Endothelial cell of umbilical vein (primary cell): ENCODE data around the gene RSPH3. TPM values are rescaled to one million over a fixed set of nuclear protein-coding genes. Genes with fewer than 3 reads are reported as not detected.

Source experiments
- BruUV-seq: library from RNA; stranded (reverse); fragments of 400-500 nt; replicated peaks from 2 replicates; lab custom pipeline; 2021; lab: Mats Ljungman, UMichigan
- CTCF ChIA-PET: fragments of 300-600, 350-600 bp; sonication (Branson Sonifier 250); formaldehyde crosslinking; loops from one replicate; lab custom pipeline; 2021; ENCODE audit warnings: antibody characterized with exemption, inconsistent platforms; lab: Charles Lee
- POLR2A ChIA-PET: fragments of 300-600, 350-600 bp; sonication (Branson Sonifier 250); formaldehyde crosslinking; loops from one replicate; lab custom pipeline; 2021; ENCODE audit warnings: antibody characterized with exemption, inconsistent platforms; lab: Charles Lee
- DNase-seq: peaks from one replicate; pipeline ENCODE4 v3.0.0-alpha.2; 2011; ENCODE audit warnings: low read depth, low spot score
- FAIRE-seq: peaks from 2 replicates; lab custom pipeline; 2011; peaks lifted over from hg19 to GRCh38; lab: Jason Lieb, UNC
- H2AFZ ChIP-seq: 2 replicates; pipeline ENCODE4 v1.6.0; 2012; ENCODE audit warnings: low read depth, low read length, control low read depth, inconsistent platforms
- H3K27ac ChIP-seq: 2 replicates; pipeline ENCODE4 v1.5.1; 2011; ENCODE audit warnings: low read depth, mild to moderate bottlenecking, control low read depth, low read length, moderate library complexity; ENCODE audit not compliant: insufficient read depth
- H3K27me3 ChIP-seq, 2 experiments: 2 replicates each; pipeline versions ENCODE4 v1.6.0 to v1.6.1; 2011; ENCODE audit warnings: low read length in 2 of 2, mixed read lengths in 1 of 2; ENCODE audit not compliant: control insufficient read depth in 2 of 2, insufficient read depth in 2 of 2
- H3K36me3 ChIP-seq, 2 experiments: 2 replicates in 1 of 2; 3 replicates in 1 of 2; pipeline ENCODE4 v1.5.1; 2011; ENCODE audit warnings: low read length in 2 of 2, mild to moderate bottlenecking in 1 of 2, moderate library complexity in 1 of 2; ENCODE audit not compliant: control insufficient read depth in 2 of 2, insufficient read depth in 2 of 2; ENCODE audit errors: extremely low read depth in 1 of 2
- H3K4me1 ChIP-seq: 3 replicates; pipeline ENCODE4 v1.5.1; 2011; ENCODE audit warnings: mild to moderate bottlenecking, low read length; ENCODE audit not compliant: control insufficient read depth, insufficient read depth; ENCODE audit errors: extremely low read depth
- H3K4me2 ChIP-seq: 2 replicates; pipeline ENCODE4 v1.6.1; 2011; ENCODE audit warnings: low read length, control low read depth, mixed read lengths; ENCODE audit not compliant: insufficient read depth
- H3K4me3 ChIP-seq, 3 experiments: fragments of 200-600 bp in 1 of 3; sonication (generic), shearing (Covaris generic) in 1 of 3; replicated peaks in 1 of 3; 2 replicates each; pipeline ENCODE4 v1.5.1; 2011 to 2016; ENCODE audit warnings: control low read depth in 3 of 3, low read length in 3 of 3, mild to moderate bottlenecking in 2 of 3, inconsistent platforms in 1 of 3, low read depth in 1 of 3, moderate library complexity in 1 of 3; ENCODE audit not compliant: insufficient read depth in 1 of 3
- H3K79me2 ChIP-seq: 2 replicates; pipeline ENCODE4 v1.6.0; 2012; ENCODE audit warnings: low read length, inconsistent platforms; ENCODE audit not compliant: control insufficient read depth, insufficient read depth
- H3K9ac ChIP-seq: replicated peaks from 2 replicates; pipeline ENCODE3; 2011; ENCODE audit warnings: low read length, control low read depth; ENCODE audit not compliant: insufficient read depth; ENCODE audit errors: extremely low read depth
- H3K9me1 ChIP-seq: replicated peaks from 3 replicates; pipeline ENCODE4 v1.6.0; 2011; ENCODE audit warnings: mild to moderate bottlenecking, low read length; ENCODE audit not compliant: control insufficient read depth, insufficient read depth; ENCODE audit errors: extremely low read depth
- H3K9me3 ChIP-seq: replicated peaks from 2 replicates; pipeline ENCODE4 v1.5.1; 2012; ENCODE audit warnings: low read length, inconsistent platforms; ENCODE audit not compliant: control insufficient read depth, insufficient read depth
- H4K20me1 ChIP-seq: replicated peaks from 2 replicates; pipeline ENCODE3; 2011; ENCODE audit warnings: mild to moderate bottlenecking, low read length; ENCODE audit not compliant: control insufficient read depth, insufficient read depth; ENCODE audit errors: extremely low read depth
- CTCF ChIP-seq, 2 donors: IDR thresholded peaks; 1 replicate in 1 of 2; 2 replicates in 1 of 2; pipeline ENCODE4 v1.5.1; 2011; ENCODE audit warnings: low read length in 2 of 2, mild to moderate bottlenecking in 2 of 2, moderate library complexity in 2 of 2, control low read depth in 1 of 2, inconsistent platforms in 1 of 2, low read depth in 1 of 2; ENCODE audit not compliant: insufficient read depth in 1 of 2; ENCODE audit errors: extremely low read depth in 1 of 2
- GATA2 ChIP-seq: IDR thresholded peaks from 2 replicates; pipeline ENCODE4 v1.7.0; 2011; ENCODE audit warnings: low read depth, mild to moderate bottlenecking, moderate library complexity, mixed read lengths, low read length; ENCODE audit not compliant: insufficient read length, insufficient read depth
- JUN ChIP-seq: IDR thresholded peaks from 2 replicates; pipeline ENCODE4 v1.6.1; 2011; ENCODE audit warnings: borderline replicate concordance, low read depth; ENCODE audit not compliant: insufficient read length, insufficient read depth
- MYC ChIP-seq: IDR thresholded peaks from one replicate; pipeline ENCODE4 v1.6.1; 2011; ENCODE audit warnings: mild to moderate bottlenecking, low read depth, low read length
- POLR2AphosphoS5 ChIP-seq: IDR thresholded peaks from 2 replicates; pipeline ENCODE4 v1.6.1; 2012; ENCODE audit warnings: low read depth, mild to moderate bottlenecking, control low read depth, low read length, moderate library complexity; ENCODE audit not compliant: insufficient read depth
- dilution Hi-C: fragments of 300-500 bp; cut with MboI; formaldehyde crosslinking; loops from one replicate; pipeline ENCODE4 v1.15.0; 2019; ENCODE audit warnings: low sequenced_read_pairs; ENCODE audit not compliant: extremely low pct_ligation_motif_present
- intact Hi-C: fragments of 100-400 bp; cut with micrococcal nuclease; formaldehyde crosslinking; loops from one replicate; pipeline ENCODE4 v1.10.0; 2022
- polyA plus RNA-seq, 4 experiments: library from polyadenylated mRNA; depleted of rRNA in 3 of 4; stranded (reverse) in 3 of 4; unstranded in 1 of 4; fragments of >200 nt; gene quantifications; 2 replicates each; pipeline versions ENCODE4 v1.2.1 to v1.2.3, GENCODE V29; 2011 to 2012; ENCODE audit warnings: missing spikeins in 1 of 4
- total RNA-seq: library from RNA; stranded (reverse); gene quantifications from 2 replicates; pipeline ENCODE4 v1.2.3, GENCODE V29; 2021

Gene RSPH3
- total and polyA plus RNA-seq, 2 donors (not counting 3 experiments of a cell fraction or from before 2014, with no cell fraction given): 0.66 to 3.3 TPM

DNA sequence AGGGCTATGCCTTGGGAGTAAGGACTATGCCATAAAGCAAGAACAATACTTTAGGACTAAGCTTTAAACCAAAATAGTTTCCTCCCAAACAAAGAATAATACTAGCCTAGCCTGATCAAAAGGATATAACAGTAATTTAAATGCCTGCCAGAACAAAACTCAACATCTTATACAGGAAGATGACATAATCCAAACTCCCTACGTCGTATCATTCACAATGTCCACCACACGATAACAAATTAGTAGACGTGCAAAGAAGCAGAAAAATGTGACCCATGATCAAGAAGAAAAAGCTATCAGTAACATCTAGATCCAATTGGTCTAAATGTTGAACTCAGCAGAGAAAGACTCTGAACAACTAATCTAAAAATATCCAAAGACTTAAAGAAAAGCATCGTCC, 65.8 kb downstream of the RSPH3 start:
- BruUV-seq: no TSS peak
- dilution Hi-C loops: no loop called here
- DNase-seq: no peak

More for the DNA sequence above, 65.8 kb downstream of the RSPH3 start:
- no peak overlapping the region for H3K9ac ChIP-seq
- no peak for FAIRE-seq
- no peaks in the 10 kb centered on the region for H3K9me3 ChIP-seq
- no peak overlapping the region for H2AFZ ChIP-seq
- H3K4me3 ChIP-seq: no peak overlapping the region
- H4K20me1 ChIP-seq: no peaks in the 10 kb centered on the region
- H3K4me2 ChIP-seq: no peak overlapping the region
- intact Hi-C loops: no loop called here
- POLR2A ChIA-PET: no interaction called here
- no peaks in the 10 kb centered on the region for H3K9me1 ChIP-seq
- CTCF ChIA-PET: no interaction called here
- TF ChIP-seq POLR2AphosphoS5 (no peak), JUN (no peak), CTCF (IDR thresholded peaks at IDR 0.05; ENCODE audit: extremely low read depth in 1 of 2, insufficient read depth in 1 of 2, low read depth in 1 of 2, low read length in 2 of 2) (no peak), GATA2 (no peak), MYC (no peak)
- H3K36me3 ChIP-seq: no peaks in the 10 kb centered on the region
- H3K4me1 ChIP-seq: no peaks in the 10 kb centered on the region
- peaks cover 0 to 2% of the 10 kb centered on the region in 2 experiments for H3K27me3 ChIP-seq
- H3K79me2 ChIP-seq: no peaks in the 10 kb centered on the region
- no peak overlapping the region for H3K27ac ChIP-seq
